ENCODE measurements around the gene KHSRP. TPM values are rescaled to one million over a fixed set of nuclear protein-coding genes. Genes with fewer than 3 reads are reported as not detected.

KHSRP gene
- total and polyA plus RNA-seq, 2 of the 13 experiments (the other 11 are each of a cell fraction or from before 2014, with no cell fraction given) = 72.1 to 129 TPM

DNA sequence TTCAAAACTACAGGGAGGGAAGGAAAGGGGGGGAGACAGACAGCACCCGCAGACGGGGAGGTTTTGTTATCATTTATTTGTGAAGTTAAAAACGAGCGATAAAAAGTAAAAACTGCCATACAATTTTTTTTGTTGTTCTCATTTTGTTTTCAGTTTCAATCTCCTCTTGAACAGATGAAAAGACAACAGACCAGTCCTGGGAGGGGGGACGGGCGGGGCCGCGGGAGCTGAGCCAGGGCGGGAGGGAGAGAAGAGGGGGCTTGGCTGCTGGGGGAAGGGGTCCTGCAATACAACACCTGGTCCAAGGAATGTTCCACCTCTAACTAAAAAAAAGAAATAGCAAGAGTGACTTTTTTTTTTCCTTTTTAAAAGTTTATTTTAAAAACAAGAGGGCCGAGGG lies 11.3 kb downstream of the KHSRP start:
- DNase-seq (ENCODE audit: low spot score) (no peak), FAIRE-seq (no peak), ATAC-seq (no peak)
- Histone ChIP-seq H3K9ac (ENCODE audit: insufficient read depth, low read depth, low read length) (no peak overlapping the region), H3K27ac (ENCODE audit: extremely low read length, insufficient read depth, low read length) (no peak overlapping the region), H3K36me3 (replicated peaks in 1 of 2; ENCODE audit: control insufficient read depth in 1 of 2, insufficient read depth in 2 of 2, low read length in 2 of 2) (peaks cover 22 to 45% of the 10 kb centered on the region in 2 experiments; a peak in 4 of 5 replicates), H3K4me3 (replicated peaks in 1 of 3; ENCODE audit: insufficient read depth in 1 of 3, low read depth in 2 of 3, low read length in 3 of 3) (no peak overlapping the region), H3K4me2 (ENCODE audit: low read depth, low read length) (no peak overlapping the region), H2AFZ (ENCODE audit: low read length) (no peak overlapping the region), H3K27me3 (ENCODE audit: control insufficient read depth in 1 of 2, insufficient read depth in 2 of 2, low read length in 2 of 2) (no peaks in the 10 kb centered on the region), H3K4me1 (ENCODE audit: insufficient read depth, low read length) (no peaks in the 10 kb centered on the region), H3K79me2 (ENCODE audit: insufficient read depth, low read length) (no peaks in the 10 kb centered on the region), H3K9me3 (ENCODE audit: low read length) (no peaks in the 10 kb centered on the region), H4K20me1 (ENCODE audit: insufficient read depth, low read length) (peaks cover 11% of the 10 kb centered on the region; the same call in 1 of the 2 replicates)
- CTCF ChIA-PET (ENCODE audit: low intra/inter-chr PET ratio, low total read pairs) = interaction anchor here (0.9 kb wide), 1 partner anchor 248 kb away, joined by 3 read pairs; no protein-coding TSS in a partner anchor
- intact Hi-C loops (cut with micrococcal nuclease; ENCODE audit: unreplicated experiment) = no loop called here
- WGBS (ENCODE audit: low lambda C conversion rate) = 96% methylated on average over 10 of the region's 10 CpGs
- in situ Hi-C loops (cut with HindIII; ENCODE audit: extremely low pct_ligation_motif_present, low pct_unique_long_range_greater_than_20kb) = no loop called here
- BruUV-seq (replicated peaks) = no TSS peak
- POLR2A ChIA-PET = no interaction called here
- TF ChIP-seq, protein P1, sequence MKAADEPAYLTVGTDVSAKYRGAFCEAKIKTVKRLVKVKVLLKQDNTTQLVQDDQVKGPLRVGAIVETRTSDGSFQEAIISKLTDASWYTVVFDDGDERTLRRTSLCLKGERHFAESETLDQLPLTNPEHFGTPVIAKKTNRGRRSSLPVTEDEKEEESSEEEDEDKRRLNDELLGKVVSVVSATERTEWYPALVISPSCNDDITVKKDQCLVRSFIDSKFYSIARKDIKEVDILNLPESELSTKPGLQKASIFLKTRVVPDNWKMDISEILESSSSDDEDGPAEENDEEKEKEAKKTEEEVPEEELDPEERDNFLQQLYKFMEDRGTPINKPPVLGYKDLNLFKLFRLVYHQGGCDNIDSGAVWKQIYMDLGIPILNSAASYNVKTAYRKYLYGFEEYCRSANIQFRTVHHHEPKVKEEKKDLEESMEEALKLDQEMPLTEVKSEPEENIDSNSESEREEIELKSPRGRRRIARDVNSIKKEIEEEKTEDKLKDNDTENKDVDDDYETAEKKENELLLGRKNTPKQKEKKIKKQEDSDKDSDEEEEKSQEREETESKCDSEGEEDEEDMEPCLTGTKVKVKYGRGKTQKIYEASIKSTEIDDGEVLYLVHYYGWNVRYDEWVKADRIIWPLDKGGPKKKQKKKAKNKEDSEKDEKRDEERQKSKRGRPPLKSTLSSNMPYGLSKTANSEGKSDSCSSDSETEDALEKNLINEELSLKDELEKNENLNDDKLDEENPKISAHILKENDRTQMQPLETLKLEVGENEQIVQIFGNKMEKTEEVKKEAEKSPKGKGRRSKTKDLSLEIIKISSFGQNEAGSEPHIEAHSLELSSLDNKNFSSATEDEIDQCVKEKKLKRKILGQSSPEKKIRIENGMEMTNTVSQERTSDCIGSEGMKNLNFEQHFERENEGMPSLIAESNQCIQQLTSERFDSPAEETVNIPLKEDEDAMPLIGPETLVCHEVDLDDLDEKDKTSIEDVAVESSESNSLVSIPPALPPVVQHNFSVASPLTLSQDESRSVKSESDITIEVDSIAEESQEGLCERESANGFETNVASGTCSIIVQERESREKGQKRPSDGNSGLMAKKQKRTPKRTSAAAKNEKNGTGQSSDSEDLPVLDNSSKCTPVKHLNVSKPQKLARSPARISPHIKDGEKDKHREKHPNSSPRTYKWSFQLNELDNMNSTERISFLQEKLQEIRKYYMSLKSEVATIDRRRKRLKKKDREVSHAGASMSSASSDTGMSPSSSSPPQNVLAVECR (CRISPR knock-in tag; IDR thresholded peaks at IDR 0.05; ENCODE audit: borderline replicate concordance) = no peak
- TF ChIP-seq, protein P2, sequence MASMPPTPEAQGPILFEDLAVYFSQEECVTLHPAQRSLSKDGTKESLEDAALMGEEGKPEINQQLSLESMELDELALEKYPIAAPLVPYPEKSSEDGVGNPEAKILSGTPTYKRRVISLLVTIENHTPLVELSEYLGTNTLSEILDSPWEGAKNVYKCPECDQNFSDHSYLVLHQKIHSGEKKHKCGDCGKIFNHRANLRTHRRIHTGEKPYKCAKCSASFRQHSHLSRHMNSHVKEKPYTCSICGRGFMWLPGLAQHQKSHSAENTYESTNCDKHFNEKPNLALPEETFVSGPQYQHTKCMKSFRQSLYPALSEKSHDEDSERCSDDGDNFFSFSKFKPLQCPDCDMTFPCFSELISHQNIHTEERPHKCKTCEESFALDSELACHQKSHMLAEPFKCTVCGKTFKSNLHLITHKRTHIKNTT (CRISPR knock-in tag; IDR thresholded peaks at IDR 0.05) = no peak
- no peak for TF ChIP-seq IKZF1 (IDR thresholded peaks at IDR 0.05)
- TF ChIP-seq ZNF569 (CRISPR knock-in tag; IDR thresholded peaks at IDR 0.05; ENCODE audit: borderline replicate concordance) = no peak
- TF ChIP-seq SNRNP70 (IDR thresholded peaks at IDR 0.05; ENCODE audit: low read depth, low read length) = no peak
- TF ChIP-seq CERS6 (CRISPR knock-in tag; IDR thresholded peaks at IDR 0.05) = no peak
- TF ChIP-seq GATAD1 (CRISPR knock-in tag; IDR thresholded peaks at IDR 0.05) = no peak
- TF ChIP-seq MXD4 (CRISPR knock-in tag; IDR thresholded peaks at IDR 0.05) = no peak
- no peak for TF ChIP-seq TMF1 (CRISPR knock-in tag; IDR thresholded peaks at IDR 0.05; ENCODE audit: low read depth)
- TF ChIP-seq ZNF543 (CRISPR knock-in tag; IDR thresholded peaks at IDR 0.05) = no peak
- TF ChIP-seq SIN3B (IDR thresholded peaks at IDR 0.05; ENCODE audit: low read length) = no peak
- no peak for TF ChIP-seq BRD4 (CRISPR knock-in tag; IDR thresholded peaks at IDR 0.05)
- no peak for TF ChIP-seq ZNF780A (CRISPR knock-in tag; IDR thresholded peaks at IDR 0.05)
- no peak for TF ChIP-seq SIN3A (IDR thresholded peaks at IDR 0.05; ENCODE audit: borderline replicate concordance, low read depth, low read length)
- no peak for TF ChIP-seq TBX3 (IDR thresholded peaks at IDR 0.05; ENCODE audit: borderline replicate concordance)
- no peak for TF ChIP-seq NFYB (CRISPR knock-in tag; IDR thresholded peaks at IDR 0.05)
- TF ChIP-seq CEBPZ (IDR thresholded peaks at IDR 0.05; ENCODE audit: low read length) = no peak
